Measurements from ENCODE around the gene WNT11.

DNA sequence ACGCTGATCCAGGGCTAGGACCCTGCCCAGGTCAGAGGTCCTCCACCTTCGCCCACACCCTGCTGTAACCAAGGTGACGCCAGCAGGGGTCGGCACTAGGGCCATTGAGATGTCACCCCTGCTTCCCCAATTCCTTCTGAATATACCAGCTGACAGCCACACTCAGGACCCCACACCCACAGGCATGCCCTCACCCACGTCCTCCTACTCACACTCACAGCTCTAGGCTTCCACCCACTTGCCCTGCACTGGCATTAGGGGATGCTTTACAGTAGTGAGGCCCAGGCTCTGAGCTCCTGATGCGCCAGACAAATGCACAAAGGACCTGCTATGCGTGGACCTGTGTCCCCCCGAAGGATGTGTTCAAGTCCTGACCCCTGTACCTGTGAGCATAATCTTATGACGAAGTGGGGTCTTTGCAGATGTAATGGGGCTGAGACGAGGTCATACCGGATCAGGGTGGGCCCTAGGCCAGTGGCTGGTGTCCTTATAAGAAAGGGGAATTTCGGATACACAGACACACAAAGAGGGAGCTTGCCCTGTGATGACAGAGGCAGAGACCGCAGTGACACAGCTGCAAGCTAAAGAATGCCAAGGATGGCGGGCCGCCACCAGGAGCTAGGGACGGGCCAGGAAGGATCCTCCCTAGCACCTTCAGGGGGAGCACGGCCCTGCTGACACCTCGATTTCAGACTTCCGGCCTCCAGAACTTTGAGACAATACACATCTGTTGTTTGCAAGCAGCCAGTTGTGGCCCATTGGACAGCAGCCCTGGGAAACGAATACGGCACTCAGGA, 11.2 kb downstream of the WNT11 start:
- TF ChIP-seq, protein P1, sequence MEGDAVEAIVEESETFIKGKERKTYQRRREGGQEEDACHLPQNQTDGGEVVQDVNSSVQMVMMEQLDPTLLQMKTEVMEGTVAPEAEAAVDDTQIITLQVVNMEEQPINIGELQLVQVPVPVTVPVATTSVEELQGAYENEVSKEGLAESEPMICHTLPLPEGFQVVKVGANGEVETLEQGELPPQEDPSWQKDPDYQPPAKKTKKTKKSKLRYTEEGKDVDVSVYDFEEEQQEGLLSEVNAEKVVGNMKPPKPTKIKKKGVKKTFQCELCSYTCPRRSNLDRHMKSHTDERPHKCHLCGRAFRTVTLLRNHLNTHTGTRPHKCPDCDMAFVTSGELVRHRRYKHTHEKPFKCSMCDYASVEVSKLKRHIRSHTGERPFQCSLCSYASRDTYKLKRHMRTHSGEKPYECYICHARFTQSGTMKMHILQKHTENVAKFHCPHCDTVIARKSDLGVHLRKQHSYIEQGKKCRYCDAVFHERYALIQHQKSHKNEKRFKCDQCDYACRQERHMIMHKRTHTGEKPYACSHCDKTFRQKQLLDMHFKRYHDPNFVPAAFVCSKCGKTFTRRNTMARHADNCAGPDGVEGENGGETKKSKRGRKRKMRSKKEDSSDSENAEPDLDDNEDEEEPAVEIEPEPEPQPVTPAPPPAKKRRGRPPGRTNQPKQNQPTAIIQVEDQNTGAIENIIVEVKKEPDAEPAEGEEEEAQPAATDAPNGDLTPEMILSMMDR (IDR thresholded peaks at IDR 0.05): no peak
- TF ChIP-seq EZH2phosphoT487 (IDR thresholded peaks at IDR 0.05) (no peak), EZH2 (IDR thresholded peaks at IDR 0.05) (no peak)
